IPS-15b (cell line): ENCODE measurements around the gene E2F4.

Experiments used
- H3K27me3 ChIP-seq: one replicate; pipeline ENCODE4 v1.6.1; 2013; ENCODE audit warnings: low read length; ENCODE audit not compliant: control insufficient read depth, insufficient read depth
- H3K36me3 ChIP-seq: one replicate; pipeline ENCODE4 v1.6.1; 2013; ENCODE audit warnings: low read length; ENCODE audit not compliant: control insufficient read depth, insufficient read depth
- H3K4me1 ChIP-seq: one replicate; pipeline ENCODE4 v1.6.1; 2013; ENCODE audit warnings: mild to moderate bottlenecking, low read length; ENCODE audit not compliant: control insufficient read depth, insufficient read depth
- H3K4me3 ChIP-seq: one replicate; pipeline ENCODE4 v1.5.1; 2013; ENCODE audit warnings: low read depth, low read length
- H3K9ac ChIP-seq: one replicate; pipeline ENCODE4 v1.6.1; 2013; ENCODE audit warnings: low read depth, mild to moderate bottlenecking, low read length
- H3K9me3 ChIP-seq: one replicate; pipeline ENCODE4 v1.6.1; 2013; ENCODE audit warnings: mild to moderate bottlenecking, low read length; ENCODE audit not compliant: control insufficient read depth, insufficient read depth

The E2F4 gene

GRCh38 chr16:67162506-67163163 lies 29.3 kb upstream of the E2F4 start:
- Histone ChIP-seq H3K27me3 (peaks cover 95% of the 10 kb centered on the region), H3K9me3 (no peaks in the 10 kb centered on the region), H3K36me3 (no peaks in the 10 kb centered on the region), H3K4me3 (peak overlapping the region; percentile 48), H3K4me1 (peaks cover 6% of the 10 kb centered on the region), H3K9ac (no peak overlapping the region)

DNA sequence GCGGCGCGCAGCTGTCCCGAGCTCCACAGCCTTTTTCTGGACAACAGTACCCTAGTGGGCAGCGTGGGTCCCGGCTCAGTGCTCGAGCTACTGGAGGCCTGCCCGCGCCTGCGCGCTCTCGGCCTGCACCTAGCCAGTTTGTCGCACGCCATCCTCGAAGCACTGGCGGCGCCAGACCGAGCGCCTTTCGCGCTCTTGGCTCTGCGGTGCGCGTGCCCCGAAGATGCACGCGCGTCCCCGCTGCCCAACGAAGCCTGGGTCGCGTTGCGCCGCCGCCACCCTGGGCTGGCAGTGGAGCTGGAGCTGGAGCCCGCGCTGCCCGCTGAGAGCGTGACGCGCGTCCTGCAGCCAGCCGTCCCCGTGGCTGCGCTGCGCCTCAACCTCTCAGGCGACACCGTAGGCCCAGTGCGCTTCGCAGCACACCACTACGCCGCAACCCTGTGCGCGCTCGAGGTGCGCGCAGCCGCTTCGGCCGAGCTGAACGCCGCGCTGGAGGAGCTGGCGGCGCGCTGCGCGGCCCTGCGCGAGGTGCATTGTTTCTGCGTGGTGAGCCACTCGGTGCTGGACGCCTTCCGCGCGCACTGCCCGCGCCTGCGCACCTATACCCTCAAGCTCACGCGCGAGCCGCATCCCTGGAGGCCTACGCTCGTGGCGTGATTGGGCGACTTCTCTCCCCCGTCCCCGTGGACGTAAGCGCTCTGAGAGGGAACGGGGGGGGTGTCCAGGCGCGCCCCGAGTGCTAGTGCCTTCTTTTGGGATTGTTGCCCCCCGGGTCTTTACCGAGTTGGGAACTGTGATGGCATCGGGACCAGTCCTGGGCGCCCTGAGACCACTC lies 28.6 kb upstream of the E2F4 start:
- Histone ChIP-seq H3K4me3 (peak overlapping the region; percentile 48), H3K4me1 (peaks cover 6% of the 10 kb centered on the region), H3K27me3 (peaks cover 95% of the 10 kb centered on the region), H3K36me3 (no peaks in the 10 kb centered on the region), H3K9me3 (no peaks in the 10 kb centered on the region), H3K9ac (no peak overlapping the region)

- H3K4me3 ChIP-seq = peak overlapping the region; percentile 48
- peaks cover 6% of the 10 kb centered on the region for H3K4me1 ChIP-seq
- no peaks in the 10 kb centered on the region for H3K9me3 ChIP-seq
- H3K36me3 ChIP-seq = no peaks in the 10 kb centered on the region
- peaks cover 95% of the 10 kb centered on the region for H3K27me3 ChIP-seq
- no peak overlapping the region for H3K9ac ChIP-seq
Measured at GRCh38 chr16:67163999-67164558, 27.9 kb upstream of the E2F4 start.

- Histone ChIP-seq H3K9ac (no peak within 1 kb of the TSS), H3K9me3 (no peaks in the 10 kb centered on the region), H3K4me3 (peak within 1 kb of the TSS; percentile 48), H3K36me3 (no peaks in the 10 kb centered on the region), H3K27me3 (peaks cover 94% of the 10 kb centered on the region), H3K4me1 (peaks cover 6% of the 10 kb centered on the region)
Measured at GRCh38 chr16:67164599-67165061, 27.3 kb upstream of the E2F4 start, which contains the start of gene HSF4. HSF4 (plus strand) TSS chr16:67164745; CDS start chr16:67164812, 67 bp downstream.

DNA sequence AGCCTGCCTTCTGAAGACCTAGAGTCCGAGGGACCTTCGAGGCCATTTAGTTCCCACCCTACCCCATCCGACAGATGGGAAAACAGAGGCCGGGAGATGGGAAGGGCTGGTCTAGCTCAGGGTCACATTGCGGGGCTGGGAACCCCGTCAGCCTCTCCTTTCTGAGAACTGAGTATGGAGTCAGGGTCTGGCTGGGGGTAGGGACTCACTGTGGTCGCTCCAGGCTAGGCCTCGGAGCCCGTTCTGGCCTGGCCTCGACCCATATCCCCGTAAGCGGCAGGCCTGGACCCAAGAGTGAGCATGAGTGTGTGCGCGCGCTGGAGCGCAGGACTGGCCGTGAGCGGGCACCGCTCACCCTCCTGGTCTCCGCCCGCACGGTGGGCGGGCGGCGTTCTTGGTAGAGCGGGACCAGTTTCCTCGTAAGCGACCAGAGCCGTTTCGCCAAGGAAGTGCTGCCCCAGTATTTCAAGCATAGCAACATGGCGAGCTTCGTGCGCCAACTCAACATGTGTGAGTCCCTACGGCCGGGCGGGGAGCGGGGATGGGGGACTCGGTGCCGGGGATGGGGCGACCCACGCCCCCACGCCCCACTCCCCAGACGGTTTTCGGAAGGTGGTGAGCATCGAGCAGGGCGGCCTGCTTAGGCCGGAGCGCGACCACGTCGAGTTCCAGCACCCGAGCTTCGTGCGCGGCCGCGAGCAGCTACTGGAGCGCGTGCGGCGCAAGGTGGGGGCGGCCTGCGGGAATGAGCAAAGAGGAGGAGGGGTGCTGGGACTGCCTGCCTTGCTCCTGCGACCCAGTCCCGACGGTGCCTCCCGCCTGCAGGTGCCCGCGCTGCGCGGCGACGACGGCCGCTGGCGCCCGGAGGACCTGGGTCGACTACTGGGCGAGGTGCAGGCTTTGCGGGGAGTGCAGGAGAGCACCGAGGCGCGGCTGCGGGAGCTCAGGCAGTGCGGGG lies 26.6 kb upstream of the E2F4 start:
- Histone ChIP-seq H3K9ac (no peak overlapping the region), H3K9me3 (no peaks in the 10 kb centered on the region), H3K36me3 (no peaks in the 10 kb centered on the region), H3K4me3 (peak overlapping the region; percentile 43), H3K27me3 (peaks cover 91% of the 10 kb centered on the region), H3K4me1 (peaks cover 6% of the 10 kb centered on the region)

DNA sequence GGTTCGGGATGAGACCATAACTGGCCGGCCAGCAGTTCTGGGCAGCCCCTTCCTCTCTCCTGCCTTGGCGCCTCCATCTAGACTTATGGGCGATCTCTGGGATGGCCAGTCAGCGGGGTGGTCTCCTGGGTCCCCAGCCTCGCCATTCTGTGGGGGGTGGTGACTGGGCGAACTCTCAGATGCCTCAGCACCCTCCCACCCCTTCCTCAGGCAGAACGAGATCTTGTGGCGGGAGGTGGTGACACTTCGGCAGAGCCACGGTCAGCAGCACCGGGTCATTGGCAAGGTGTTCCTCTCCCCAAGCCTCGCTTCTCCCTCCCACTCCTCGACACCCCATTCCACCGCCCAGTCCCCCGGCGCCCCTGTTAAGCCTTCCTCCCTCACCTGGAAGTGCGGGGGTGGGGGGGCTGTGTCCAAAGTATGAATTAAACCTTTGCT lies 25.8 kb upstream of the E2F4 start:
- Histone ChIP-seq H3K4me3 (peak overlapping the region; percentile 37), H3K36me3 (no peaks in the 10 kb centered on the region), H3K9ac (no peak overlapping the region), H3K27me3 (peaks cover 90% of the 10 kb centered on the region), H3K4me1 (peaks cover 9% of the 10 kb centered on the region), H3K9me3 (no peaks in the 10 kb centered on the region)

- peaks cover 9% of the 10 kb centered on the region for H3K4me1 ChIP-seq
- H3K9ac ChIP-seq = no peak overlapping the region
- peaks cover 90% of the 10 kb centered on the region for H3K27me3 ChIP-seq
- peak overlapping the region; percentile 37 for H3K4me3 ChIP-seq
- H3K9me3 ChIP-seq = no peaks in the 10 kb centered on the region
- H3K36me3 ChIP-seq = no peaks in the 10 kb centered on the region
Measured at GRCh38 chr16:67166598-67167168, 25.3 kb upstream of the E2F4 start.

DNA sequence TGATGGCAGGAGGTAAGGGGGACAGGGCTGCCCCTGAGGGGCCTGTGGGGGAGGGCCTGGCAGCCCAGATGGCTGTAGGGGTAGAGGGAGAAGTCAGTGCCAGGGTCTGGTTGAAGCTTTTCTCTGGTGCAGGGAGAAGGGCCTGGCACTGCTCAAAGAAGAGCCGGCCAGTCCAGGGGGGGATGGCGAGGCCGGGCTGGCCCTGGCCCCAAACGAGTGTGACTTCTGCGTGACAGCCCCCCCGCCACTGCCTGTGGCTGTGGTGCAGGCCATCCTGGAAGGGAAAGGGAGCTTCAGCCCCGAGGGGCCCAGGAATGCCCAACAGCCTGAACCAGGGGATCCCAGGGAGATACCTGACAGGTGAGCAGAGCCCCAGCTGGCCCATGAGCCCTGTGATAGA lies 24.4 kb upstream of the E2F4 start:
- Histone ChIP-seq H3K9me3 (no peaks in the 10 kb centered on the region), H3K9ac (no peak overlapping the region), H3K36me3 (no peaks in the 10 kb centered on the region), H3K4me1 (peaks cover 9% of the 10 kb centered on the region), H3K27me3 (peaks cover 90% of the 10 kb centered on the region), H3K4me3 (no peak overlapping the region)

DNA sequence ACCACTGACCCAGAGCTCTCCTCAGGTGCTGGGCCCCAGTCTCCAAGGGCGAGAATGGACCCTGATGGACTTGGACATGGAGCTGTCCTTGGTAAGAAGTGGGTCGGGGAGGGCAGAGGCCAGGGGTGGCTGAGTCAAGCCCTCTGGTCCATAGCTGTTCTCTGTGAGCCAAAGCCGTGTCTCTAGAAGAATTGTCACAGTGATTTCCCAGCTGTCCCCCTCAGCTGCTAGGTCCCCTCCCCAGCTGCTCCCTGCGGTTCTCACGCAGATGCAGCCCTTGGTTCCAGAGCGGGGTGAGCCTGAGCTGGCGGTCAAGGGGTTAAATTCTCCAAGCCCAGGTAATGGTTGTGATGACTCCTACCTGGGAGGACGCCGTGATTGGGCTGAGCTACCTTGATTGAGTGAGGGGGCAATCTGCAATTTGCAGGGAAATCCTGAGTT lies 22.9 kb upstream of the E2F4 start:
- peaks cover 90% of the 10 kb centered on the region for H3K27me3 ChIP-seq

GRCh38 chr16:67169642-67170167 lies 22.2 kb upstream of the E2F4 start:
- Histone ChIP-seq H3K4me1 (peaks cover 12% of the 10 kb centered on the region), H3K4me3 (peak overlapping the region; percentile 78), H3K9me3 (no peaks in the 10 kb centered on the region), H3K36me3 (no peaks in the 10 kb centered on the region), H3K9ac (no peak overlapping the region), H3K27me3 (peaks cover 91% of the 10 kb centered on the region)

More for the DNA sequence above, 22.9 kb upstream of the E2F4 start:
- H3K36me3 ChIP-seq = no peaks in the 10 kb centered on the region
- H3K4me1 ChIP-seq = peaks cover 12% of the 10 kb centered on the region
- peak overlapping the region; percentile 78 for H3K4me3 ChIP-seq
- no peaks in the 10 kb centered on the region for H3K9me3 ChIP-seq
- H3K9ac ChIP-seq = no peak overlapping the region
